HG03135 (cell line): Measurements from ENCODE around the gene LACRT.

Source experiments
- ATAC-seq: cut with Tn5 transposase; IDR thresholded peaks from one replicate; pipeline ENCODE4 v1.9.1; 2021; ENCODE audit warnings: mild to moderate bottlenecking, moderate library complexity; ENCODE audit not compliant: unreplicated experiment

The LACRT gene

DNA sequence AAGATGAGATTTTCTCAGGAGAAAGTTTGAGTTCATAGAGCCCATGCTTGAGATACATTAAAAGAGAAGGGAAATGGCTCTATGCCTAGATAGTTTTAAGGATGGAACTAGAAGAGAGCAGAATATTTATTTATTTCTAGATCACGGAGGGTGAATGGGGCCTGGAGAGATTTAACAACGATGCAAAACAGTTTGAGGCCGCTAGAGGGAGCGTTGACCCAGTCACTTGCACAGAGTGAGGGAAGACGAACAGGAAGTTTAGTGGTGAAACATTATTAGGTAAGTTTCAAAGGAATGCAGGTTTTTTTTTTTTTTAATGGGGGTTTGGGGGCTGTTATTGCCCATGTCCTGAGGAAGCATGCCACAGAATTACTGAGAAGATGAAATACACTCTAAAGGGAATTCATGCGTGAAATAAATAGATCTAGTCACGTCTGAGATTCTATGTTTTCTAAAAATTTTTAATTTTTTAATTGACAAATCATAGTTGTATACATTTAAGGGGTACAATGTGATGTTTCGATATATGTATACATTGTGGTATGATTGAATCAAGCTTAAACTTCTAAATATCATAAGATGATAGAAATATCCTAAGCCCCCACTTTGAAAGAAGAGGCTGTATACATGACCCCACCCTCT, 31.4 kb downstream of the LACRT start:
- peak; percentile 65 for ATAC-seq

DNA sequence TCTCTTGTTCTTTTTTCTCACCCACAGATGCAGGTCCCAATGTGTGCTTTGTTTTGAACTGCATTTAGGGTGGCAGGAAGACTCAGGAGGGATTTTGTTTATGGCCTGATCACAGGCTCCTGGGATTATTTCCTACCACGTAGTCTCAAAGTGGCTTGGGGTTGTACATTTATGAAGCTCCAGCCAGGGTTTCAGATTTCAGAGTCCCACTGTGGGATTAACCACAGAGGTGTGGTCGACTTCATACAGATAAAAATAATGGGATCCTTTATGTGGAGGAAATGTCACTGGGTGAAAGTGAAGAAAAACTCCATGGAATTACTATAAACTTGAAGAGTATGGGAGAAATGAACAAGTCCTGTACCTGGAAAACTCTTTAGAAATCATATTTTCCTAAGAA, 32.0 kb downstream of the LACRT start:
- ATAC-seq, result no peak

DNA sequence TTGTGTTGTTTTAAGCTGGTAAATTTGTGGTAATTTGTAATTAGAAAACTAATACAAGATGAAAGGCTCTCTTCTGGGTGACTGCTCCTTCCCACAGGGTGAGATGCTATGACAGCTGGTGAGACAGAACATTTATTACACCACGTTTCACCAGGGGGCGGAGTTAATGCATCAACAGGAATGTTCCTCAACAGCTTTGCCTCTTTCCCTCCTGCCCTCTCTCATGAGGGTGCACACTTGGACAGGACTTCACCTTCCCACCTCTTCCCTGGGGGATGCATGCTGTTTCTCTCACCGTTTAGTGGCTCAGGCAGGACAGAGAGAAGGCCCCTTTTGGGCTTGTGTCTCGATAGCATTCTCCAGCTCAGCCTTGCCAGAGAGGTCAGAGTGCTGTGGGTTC, 32.9 kb downstream of the LACRT start:
- no peak for ATAC-seq

GRCh38 chr12:54598970-54599369, 35.7 kb downstream of the LACRT start:
- no peak for ATAC-seq

- ATAC-seq, result no peak
Measured at GRCh38 chr12:54596526-54596946, 38.2 kb downstream of the LACRT start.

DNA sequence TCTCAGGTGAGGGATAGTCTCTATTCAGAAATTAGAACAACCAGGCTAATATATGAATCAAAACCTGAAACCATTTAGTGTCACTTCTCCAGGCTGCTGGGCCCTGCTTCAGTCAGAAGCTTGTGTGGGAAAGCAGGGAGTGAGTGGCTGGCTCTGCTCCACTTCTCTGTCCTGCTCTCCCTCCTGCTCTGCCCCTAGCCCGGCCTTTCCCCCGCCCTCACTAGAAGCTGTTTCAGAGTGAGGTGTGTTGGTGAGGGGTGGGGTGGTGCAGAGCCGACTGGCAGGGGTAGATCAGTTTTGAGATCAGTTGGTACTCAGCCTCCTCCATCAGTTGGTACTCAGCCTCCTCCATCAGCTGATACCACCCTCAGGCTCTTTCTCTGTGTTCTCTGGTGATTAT, 39.2 kb downstream of the LACRT start:
- ATAC-seq, result no peak

DNA sequence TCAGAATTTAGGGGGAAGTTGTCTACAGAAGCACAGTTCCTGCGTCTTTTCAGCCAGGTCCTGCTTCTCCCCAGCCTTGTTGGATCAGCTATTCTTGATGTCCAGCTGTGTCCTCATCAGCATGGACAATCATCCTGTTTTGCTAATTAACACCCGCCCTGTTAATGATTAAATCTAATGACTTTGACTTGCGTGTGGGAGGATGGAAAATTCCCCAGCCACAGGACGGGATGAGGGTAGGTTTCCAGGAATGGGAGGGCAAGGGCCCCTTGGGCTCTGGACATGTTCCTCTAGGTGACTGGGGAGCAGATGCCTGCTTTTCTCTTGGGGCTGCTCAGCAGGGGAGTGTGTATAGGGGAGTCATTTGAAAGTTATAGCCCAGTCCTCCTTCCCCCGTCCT, 41.0 kb downstream of the LACRT start:
- ATAC-seq, result no peak

GRCh38 chr12:54593135-54593534, 41.6 kb downstream of the LACRT start:
- no peak for ATAC-seq

- no peak for ATAC-seq
Measured at GRCh38 chr12:54592316-54592715, 42.4 kb downstream of the LACRT start.

DNA sequence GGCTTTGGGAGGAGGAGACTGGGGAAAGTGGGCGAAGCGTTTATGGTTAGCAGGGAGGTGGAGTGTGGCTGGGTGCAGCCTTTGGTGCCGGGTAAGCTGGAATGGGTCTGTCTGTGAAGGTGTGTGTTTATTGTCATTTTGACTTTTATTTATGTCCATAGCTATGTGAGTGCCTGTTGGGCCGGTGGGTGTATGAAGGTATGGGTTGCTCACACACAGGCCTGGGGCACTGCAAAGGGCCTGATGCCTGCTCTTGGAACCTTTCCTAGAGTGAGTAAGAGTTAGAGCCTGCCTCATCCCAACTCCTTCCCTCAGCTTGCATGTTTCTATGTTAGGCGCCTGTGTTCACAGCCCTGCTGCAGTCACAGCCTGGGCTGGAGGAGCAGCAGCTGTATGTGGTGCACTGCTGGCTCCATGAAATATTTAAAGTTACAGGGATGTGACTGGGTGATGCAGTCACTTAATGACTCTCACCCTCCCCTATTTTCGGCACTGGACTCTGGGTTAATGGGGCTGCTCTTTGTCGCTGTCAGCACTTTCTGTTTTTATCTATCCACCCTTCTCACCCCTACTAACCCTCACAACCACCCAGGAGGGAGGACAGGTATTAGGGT, 43.6 kb downstream of the LACRT start:
- no peak for ATAC-seq

- ATAC-seq, result no peak
Measured at GRCh38 chr12:54589964-54590363, 44.7 kb downstream of the LACRT start.

GRCh38 chr12:54588890-54589267, 45.8 kb downstream of the LACRT start:
- no peak for ATAC-seq

DNA sequence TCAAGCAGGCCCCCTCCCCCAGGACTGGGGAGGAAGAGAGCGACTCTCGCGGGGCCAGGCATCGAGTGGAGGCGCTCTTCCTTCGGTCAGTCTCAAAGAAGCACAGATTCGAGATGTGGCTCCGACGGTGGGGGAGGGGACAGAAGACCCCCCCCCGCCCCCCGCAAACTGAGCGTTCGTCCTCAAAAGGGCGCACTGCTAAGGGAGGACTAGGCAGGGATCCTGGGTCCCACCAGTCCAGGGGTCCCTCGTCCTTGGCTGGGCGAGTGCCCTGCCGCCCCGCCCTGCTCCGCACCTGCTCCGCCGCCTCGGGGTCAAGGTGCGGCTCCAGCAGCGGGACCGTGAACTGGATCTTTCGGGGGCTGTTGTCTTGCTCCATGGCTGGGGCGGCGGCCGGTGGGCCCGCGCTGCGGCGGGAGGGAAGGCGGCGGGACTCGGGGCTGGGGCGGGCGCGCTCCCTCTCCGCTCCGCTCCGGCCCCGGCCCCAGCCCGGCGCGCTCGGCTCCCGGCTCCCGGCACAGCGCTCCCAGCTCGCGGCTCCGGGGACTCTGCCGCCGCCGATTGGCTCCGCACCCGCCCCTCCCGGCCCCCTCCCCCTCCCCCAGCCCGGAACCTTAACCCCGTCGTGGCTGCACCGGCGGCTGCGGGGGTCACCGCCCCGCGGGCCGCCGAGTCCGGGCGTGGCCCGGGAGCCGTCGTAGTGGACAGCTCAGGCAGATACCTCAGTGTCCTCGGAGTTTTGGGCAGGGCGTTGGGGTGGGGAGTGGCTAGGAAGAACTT, 46.4 kb downstream of the LACRT start, which contains the start of gene PPP1R1A:
PPP1R1A (minus strand) TSS at position 550 of the 780 bp plus-strand sequence; CDS start at position 379, 171 bp downstream.
- ATAC-seq, result no peak

DNA sequence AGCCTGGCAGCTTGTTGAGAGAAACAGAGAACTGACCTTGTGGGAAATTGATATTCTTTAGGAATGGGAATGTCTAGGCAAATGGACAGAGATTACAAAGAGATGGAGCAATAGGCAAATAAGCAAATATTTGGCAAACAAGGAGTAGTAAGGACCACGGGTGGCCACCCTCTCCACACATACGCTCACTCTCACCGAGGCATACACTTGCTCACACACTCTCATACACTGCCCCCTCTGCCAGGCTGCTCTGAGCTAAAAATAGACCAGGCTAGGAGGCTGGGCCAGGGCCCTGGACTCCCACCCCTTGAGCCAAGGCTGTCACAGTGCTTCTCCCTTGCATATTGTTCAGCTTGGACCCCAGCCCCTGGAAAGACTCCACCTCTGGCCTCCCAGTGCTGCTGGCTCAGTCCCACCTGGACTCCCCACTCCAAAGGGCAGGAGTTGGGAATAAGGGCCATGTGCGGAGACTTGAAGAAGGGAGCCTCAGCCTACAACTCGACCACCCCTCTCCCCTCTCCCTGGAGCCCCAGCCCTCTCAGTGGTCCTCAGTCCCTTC, 47.3 kb downstream of the LACRT start:
- ATAC-seq, result no peak

- no peak for ATAC-seq
Measured at GRCh38 chr12:54586620-54587019, 48.1 kb downstream of the LACRT start.

DNA sequence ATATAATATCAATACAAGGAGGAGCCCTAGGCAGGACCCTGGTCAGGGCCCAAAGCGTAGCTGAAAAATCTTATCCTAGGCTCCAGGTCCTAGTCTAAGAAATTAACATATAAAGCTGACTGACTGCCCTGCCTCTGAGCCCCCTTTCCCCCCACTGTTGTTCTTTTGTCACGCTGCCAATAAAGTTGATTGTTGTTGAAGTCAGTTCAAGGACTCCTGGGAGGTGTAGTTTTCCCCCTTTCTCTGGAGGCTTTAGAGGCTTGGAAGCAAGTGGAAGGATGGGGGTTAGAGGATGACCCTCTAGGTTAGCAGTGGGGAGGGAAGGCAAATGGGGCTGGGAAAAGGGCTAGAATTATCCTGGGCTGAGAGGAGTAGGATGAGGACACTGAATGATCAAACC, 49.5 kb downstream of the LACRT start:
- no peak for ATAC-seq

GRCh38 chr12:54584128-54584527, 50.6 kb downstream of the LACRT start:
- ATAC-seq, result no peak

DNA sequence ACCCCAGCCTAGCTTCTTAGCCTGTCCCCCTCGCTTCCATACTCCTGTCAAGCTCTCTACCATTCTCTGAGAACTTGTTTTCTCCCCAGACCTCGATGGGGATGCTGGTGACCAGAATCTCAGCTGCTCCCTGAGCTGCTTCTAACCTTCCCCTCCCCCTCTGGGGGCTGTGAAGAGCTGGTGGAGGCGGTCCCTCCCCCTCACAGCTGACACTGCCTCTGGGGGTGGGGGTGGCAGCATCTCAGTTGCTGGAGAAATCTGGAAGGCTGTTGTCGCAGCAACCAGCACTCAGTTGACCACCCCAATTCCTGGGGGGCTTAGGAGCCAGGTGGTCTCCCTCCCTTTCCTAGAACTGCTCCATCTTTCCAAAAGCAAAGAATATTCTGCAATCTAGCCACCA, 51.0 kb downstream of the LACRT start:
- no peak for ATAC-seq

DNA sequence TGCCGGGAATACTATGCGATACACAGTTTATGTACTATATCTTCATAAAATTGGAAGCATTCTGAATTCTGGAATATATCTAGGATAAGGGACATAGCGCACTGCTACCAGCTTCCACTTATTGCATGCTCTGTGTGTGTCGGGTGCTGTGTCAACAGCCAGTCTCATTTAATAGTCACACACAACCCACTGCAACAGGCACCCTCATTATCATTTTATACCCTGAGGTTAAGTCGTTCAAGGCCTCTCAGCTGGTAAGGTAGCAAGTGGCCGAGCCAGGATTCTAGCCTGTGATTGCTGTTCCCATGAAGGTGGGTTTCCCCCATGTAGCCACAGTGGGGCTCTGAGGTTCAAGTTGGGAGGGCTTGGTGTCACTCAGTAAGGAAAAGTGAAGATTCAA, 53.3 kb downstream of the LACRT start:
- ATAC-seq, result no peak
